ENCODE measurements around the gene CLCA4.

Gene CLCA4

GRCh38 chr1:86563849-86564248, 17.0 kb downstream of the CLCA4 start:
- Histone ChIP-seq H3K79me2 (ENCODE audit: insufficient read depth, low read depth) (no peaks in the 10 kb centered on the region), H3K36me3 (ENCODE audit: insufficient read depth) (no peaks in the 10 kb centered on the region), H3K27ac (no peak overlapping the region), H3K27me3 (ENCODE audit: insufficient read depth, low read depth) (no peaks in the 10 kb centered on the region), H3K4me3 (IDR thresholded peaks at IDR 0.05; ENCODE audit: insufficient read depth, low read depth, low read length) (no peak overlapping the region), H3K4me1 (ENCODE audit: low read depth, poor library complexity, severe bottlenecking) (no peaks in the 10 kb centered on the region), H4K20me1 (ENCODE audit: insufficient read depth) (no peaks in the 10 kb centered on the region), H3K9ac (no peak overlapping the region), H2AFZ (ENCODE audit: low read depth) (no peak overlapping the region), H3K4me2 (no peak overlapping the region)
- TF ChIP-seq, protein P1, sequence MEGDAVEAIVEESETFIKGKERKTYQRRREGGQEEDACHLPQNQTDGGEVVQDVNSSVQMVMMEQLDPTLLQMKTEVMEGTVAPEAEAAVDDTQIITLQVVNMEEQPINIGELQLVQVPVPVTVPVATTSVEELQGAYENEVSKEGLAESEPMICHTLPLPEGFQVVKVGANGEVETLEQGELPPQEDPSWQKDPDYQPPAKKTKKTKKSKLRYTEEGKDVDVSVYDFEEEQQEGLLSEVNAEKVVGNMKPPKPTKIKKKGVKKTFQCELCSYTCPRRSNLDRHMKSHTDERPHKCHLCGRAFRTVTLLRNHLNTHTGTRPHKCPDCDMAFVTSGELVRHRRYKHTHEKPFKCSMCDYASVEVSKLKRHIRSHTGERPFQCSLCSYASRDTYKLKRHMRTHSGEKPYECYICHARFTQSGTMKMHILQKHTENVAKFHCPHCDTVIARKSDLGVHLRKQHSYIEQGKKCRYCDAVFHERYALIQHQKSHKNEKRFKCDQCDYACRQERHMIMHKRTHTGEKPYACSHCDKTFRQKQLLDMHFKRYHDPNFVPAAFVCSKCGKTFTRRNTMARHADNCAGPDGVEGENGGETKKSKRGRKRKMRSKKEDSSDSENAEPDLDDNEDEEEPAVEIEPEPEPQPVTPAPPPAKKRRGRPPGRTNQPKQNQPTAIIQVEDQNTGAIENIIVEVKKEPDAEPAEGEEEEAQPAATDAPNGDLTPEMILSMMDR (conservative IDR thresholded peaks at IDR 0.05; ENCODE audit: low read depth, low read length) = no peak

DNA sequence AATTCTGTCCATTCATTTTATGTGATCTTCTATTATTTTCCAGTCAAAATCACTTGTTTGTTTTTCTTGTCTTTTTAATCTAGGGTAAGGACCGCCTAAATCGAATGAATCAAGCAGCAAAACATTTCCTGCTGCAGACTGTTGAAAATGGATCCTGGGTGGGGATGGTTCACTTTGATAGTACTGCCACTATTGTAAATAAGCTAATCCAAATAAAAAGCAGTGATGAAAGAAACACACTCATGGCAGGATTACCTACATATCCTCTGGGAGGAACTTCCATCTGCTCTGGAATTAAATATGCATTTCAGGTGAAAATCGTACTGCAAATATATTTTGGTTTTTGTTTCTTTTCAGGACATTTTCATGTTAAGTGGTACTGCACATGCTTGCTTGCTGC, 20.5 kb downstream of the CLCA4 start:
- no peak overlapping the region for H3K4me3 ChIP-seq (IDR thresholded peaks at IDR 0.05; ENCODE audit: insufficient read depth, low read depth, low read length)
- no peaks in the 10 kb centered on the region for H4K20me1 ChIP-seq (ENCODE audit: insufficient read depth)
- H3K27me3 ChIP-seq (ENCODE audit: insufficient read depth, low read depth) = no peaks in the 10 kb centered on the region
- H3K79me2 ChIP-seq (ENCODE audit: insufficient read depth, low read depth) = no peaks in the 10 kb centered on the region
- no peak overlapping the region for H3K9ac ChIP-seq
- H3K27ac ChIP-seq = no peak overlapping the region
- no peak overlapping the region for H2AFZ ChIP-seq (ENCODE audit: low read depth)
- no peaks in the 10 kb centered on the region for H3K36me3 ChIP-seq (ENCODE audit: insufficient read depth)
- TF ChIP-seq, protein P1 (conservative IDR thresholded peaks at IDR 0.05; ENCODE audit: low read depth, low read length) = no peak
- no peaks in the 10 kb centered on the region for H3K4me1 ChIP-seq (ENCODE audit: low read depth, poor library complexity, severe bottlenecking)
- H3K4me2 ChIP-seq = no peak overlapping the region

- H3K4me1 ChIP-seq (ENCODE audit: low read depth, poor library complexity, severe bottlenecking) = no peaks in the 10 kb centered on the region
- no peak overlapping the region for H3K9ac ChIP-seq
- no peak overlapping the region for H3K4me3 ChIP-seq (IDR thresholded peaks at IDR 0.05; ENCODE audit: insufficient read depth, low read depth, low read length)
- no peak overlapping the region for H3K4me2 ChIP-seq
- no peaks in the 10 kb centered on the region for H3K79me2 ChIP-seq (ENCODE audit: insufficient read depth, low read depth)
- H2AFZ ChIP-seq (ENCODE audit: low read depth) = no peak overlapping the region
- H3K36me3 ChIP-seq (ENCODE audit: insufficient read depth) = no peaks in the 10 kb centered on the region
- no peaks in the 10 kb centered on the region for H3K27me3 ChIP-seq (ENCODE audit: insufficient read depth, low read depth)
- H3K27ac ChIP-seq = no peak overlapping the region
- H4K20me1 ChIP-seq (ENCODE audit: insufficient read depth) = no peaks in the 10 kb centered on the region
- TF ChIP-seq, protein P1 (conservative IDR thresholded peaks at IDR 0.05; ENCODE audit: low read depth, low read length) = no peak
Observed at GRCh38 chr1:86567878-86568277, 21.0 kb downstream of the CLCA4 start.

DNA sequence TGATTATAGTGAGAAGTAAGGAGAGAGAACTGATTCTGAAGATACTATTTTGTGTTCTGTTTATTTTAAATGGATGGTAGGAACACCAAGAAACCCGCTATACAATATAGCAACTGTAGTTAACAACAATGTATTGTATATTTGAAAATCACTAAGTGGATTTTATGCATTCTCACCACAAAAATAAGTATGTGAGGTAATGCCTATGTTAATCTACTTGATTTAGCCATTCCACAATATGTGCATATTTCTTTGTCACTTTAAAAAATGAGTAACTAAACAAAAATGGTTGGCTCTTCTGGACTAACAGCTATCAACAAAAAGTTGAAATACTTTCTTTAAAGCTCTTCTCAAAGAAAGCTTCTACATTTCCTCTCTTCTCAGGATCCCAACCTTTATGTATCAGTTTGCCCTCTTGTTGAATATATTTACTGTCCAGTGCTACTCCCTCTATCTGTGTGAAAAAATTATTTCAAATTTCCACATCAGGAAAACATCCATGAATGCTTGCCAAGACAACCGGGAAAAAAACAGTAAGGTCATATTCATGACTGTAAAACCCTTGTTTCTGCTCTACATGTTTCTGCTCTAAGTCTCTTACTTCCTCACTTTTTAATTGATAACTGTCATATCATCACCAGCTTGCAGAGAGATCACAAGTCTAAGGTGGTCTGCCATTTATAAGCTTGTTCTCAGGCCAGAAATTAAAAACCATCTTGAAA, 27.0 kb downstream of the CLCA4 start:
- no peaks in the 10 kb centered on the region for H3K4me1 ChIP-seq (ENCODE audit: low read depth, poor library complexity, severe bottlenecking)
- H4K20me1 ChIP-seq (ENCODE audit: insufficient read depth) = no peaks in the 10 kb centered on the region
- H2AFZ ChIP-seq (ENCODE audit: low read depth) = no peak overlapping the region
- no peak overlapping the region for H3K4me3 ChIP-seq (IDR thresholded peaks at IDR 0.05; ENCODE audit: insufficient read depth, low read depth, low read length)
- H3K79me2 ChIP-seq (ENCODE audit: insufficient read depth, low read depth) = no peaks in the 10 kb centered on the region
- no peaks in the 10 kb centered on the region for H3K36me3 ChIP-seq (ENCODE audit: insufficient read depth)
- no peak overlapping the region for H3K27ac ChIP-seq
- H3K9ac ChIP-seq = no peak overlapping the region
- no peak overlapping the region for H3K4me2 ChIP-seq
- TF ChIP-seq, protein P1 (conservative IDR thresholded peaks at IDR 0.05; ENCODE audit: low read depth, low read length) = no peak
- H3K27me3 ChIP-seq (ENCODE audit: insufficient read depth, low read depth) = no peaks in the 10 kb centered on the region
